Measurements from ENCODE around the gene FAM186B. TPM values are rescaled to one million over a fixed set of nuclear protein-coding genes. Genes with fewer than 3 reads are reported as not detected.

The FAM186B gene
- total and polyA plus RNA-seq, 8 donors, result 0.18 to 7.0 (median 0.27) TPM; not detected in 4

GRCh38 chr12:49646331-49646830 lies 40.9 kb upstream of the FAM186B start:
- no peaks in the 10 kb centered on the region for H3K27me3 ChIP-seq
- peak overlapping the region in 1 of 5 donors; percentile 39 for H3K27ac ChIP-seq
- 89 to 96% (median 94%) methylated on average over 5 to 7 of the region's 7 CpGs for WGBS, 5 donors
- DNase-seq, result no peak
- intact Hi-C loops (cut with DNase I; ENCODE audit: low total_unique reads), result no loop called here
- TF ChIP-seq EP300 (IDR thresholded peaks at IDR 0.05) (no peak), POLR2A (IDR thresholded peaks at IDR 0.05) (no peak), POLR2AphosphoS5 (IDR thresholded peaks at IDR 0.05) (no peak), CTCF (IDR thresholded peaks at IDR 0.05) (no peak)
- H3K36me3 ChIP-seq, result peaks cover 35 to 94% (median 91%) of the 10 kb centered on the region in 4 donors
- H3K4me3 ChIP-seq, result no peak overlapping the region
- peaks cover 8 to 35% (median 32%) of the 10 kb centered on the region in 4 donors for H3K4me1 ChIP-seq
- no peaks in the 10 kb centered on the region for H3K9me3 ChIP-seq

GRCh38 chr12:49645146-49646039 lies 40.0 kb upstream of the FAM186B start:
- no peak overlapping the region for H3K4me3 ChIP-seq
- H3K4me1 ChIP-seq, result peaks cover 8 to 35% (median 32%) of the 10 kb centered on the region in 4 donors
- no peaks in the 10 kb centered on the region for H3K27me3 ChIP-seq
- no peak for TF ChIP-seq CTCF (IDR thresholded peaks at IDR 0.05)
- TF ChIP-seq EP300 (IDR thresholded peaks at IDR 0.05), result no peak
- H3K9me3 ChIP-seq, result no peaks in the 10 kb centered on the region
- H3K36me3 ChIP-seq, result peaks cover 29 to 94% (median 89%) of the 10 kb centered on the region in 4 donors
- intact Hi-C loops (cut with DNase I; ENCODE audit: low total_unique reads), result no loop called here
- WGBS, 5 donors, result 81 to 87% (median 85%) methylated on average over 6 of the region's 6 CpGs
- peak overlapping the region in 2 of 5 donors; percentile 10 to 44 for H3K27ac ChIP-seq
- DNase-seq, result no peak

DNA sequence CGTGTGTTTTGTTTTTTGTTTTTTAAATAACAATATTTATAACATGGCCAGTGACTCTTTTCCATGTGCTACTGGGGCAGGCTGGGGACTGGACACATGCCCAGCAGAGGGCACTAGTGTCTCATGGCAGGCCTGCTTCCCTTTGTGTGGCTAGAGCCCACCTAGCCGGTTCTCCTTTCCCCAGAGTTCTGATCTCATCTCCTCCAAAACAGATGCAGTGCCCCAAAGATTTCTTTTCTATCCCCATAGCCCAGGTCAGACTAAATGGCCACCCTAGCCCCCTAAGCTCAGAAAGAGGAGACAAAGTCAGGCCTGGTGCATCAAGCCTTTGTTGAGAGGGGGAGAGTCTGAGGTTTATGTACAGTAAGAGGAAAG lies 39.2 kb upstream of the FAM186B start:
- Histone ChIP-seq H3K4me1 (peaks cover 8 to 35% (median 32%) of the 10 kb centered on the region in 4 donors), H3K9me3 (no peaks in the 10 kb centered on the region), H3K27ac (peak overlapping the region in 1 of 5 donors; percentile 44), H3K36me3 (peaks cover 24 to 94% (median 86%) of the 10 kb centered on the region in 4 donors), H3K4me3 (no peak overlapping the region), H3K27me3 (no peaks in the 10 kb centered on the region)
- intact Hi-C loops (cut with DNase I; ENCODE audit: low total_unique reads), result no loop called here
- TF ChIP-seq POLR2AphosphoS5 (IDR thresholded peaks at IDR 0.05) (no peak), CTCF (IDR thresholded peaks at IDR 0.05) (peak in 6 of 7 experiments; percentile 23 to 98 (median 90)), POLR2A (IDR thresholded peaks at IDR 0.05) (no peak), EP300 (IDR thresholded peaks at IDR 0.05) (no peak)
- 0 to 3% (median 0%) methylated on average over 2 of the region's 2 CpGs for WGBS, 5 donors
- peak; percentile 79 to 94 for DNase-seq

DNA sequence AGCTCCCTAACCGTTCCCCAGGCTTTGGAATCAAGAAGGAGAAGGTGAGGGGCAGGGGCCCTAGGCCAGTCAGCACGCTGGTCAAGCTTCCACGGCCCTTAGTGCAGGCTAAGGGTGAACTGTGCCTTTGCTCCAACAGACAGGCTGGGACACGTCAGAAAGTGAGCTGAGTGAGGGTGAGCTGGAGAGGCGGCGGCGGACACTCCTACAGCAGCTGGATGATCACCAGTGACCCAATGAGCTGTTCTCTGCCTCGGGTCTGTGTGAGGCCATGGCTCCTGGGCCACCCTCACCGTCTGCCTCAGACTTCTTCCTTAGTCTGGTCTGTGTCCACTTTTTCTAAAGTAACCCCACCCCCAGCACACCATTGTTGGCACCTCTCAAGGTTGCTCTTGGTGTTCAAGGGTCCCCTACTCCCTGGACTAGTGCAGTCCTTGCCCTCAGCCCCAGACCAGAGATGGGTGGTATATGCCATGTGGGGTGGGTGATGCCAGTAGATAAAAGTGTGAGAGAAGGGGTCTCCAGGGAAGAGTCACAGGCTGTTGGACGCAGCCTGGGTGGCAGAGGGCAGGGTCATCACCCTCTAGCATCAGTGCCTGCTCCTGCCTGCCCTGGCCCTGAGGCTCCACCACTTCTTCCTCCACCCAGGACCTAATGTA lies 38.7 kb upstream of the FAM186B start:
- Histone ChIP-seq H3K27me3 (no peaks in the 10 kb centered on the region), H3K4me3 (no peak overlapping the region), H3K36me3 (peaks cover 19 to 94% (median 81%) of the 10 kb centered on the region in 4 donors), H3K27ac (peak overlapping the region in 1 of 5 donors; percentile 44), H3K4me1 (peaks cover 8 to 35% (median 32%) of the 10 kb centered on the region in 4 donors), H3K9me3 (no peaks in the 10 kb centered on the region)
- WGBS, 5 donors, result 65 to 80% (median 70%) methylated on average over 7 to 10 of the region's 10 CpGs
- TF ChIP-seq POLR2A (IDR thresholded peaks at IDR 0.05), result no peak
- TF ChIP-seq CTCF (IDR thresholded peaks at IDR 0.05), result no peak
- no peak for TF ChIP-seq POLR2AphosphoS5 (IDR thresholded peaks at IDR 0.05)
- no peak for TF ChIP-seq EP300 (IDR thresholded peaks at IDR 0.05)
- peak in 1 of 2 donors; percentile 26 for DNase-seq
- intact Hi-C loops (cut with DNase I; ENCODE audit: low total_unique reads), result loop anchor here (2.0 kb wide), 1 partner anchor 65 kb away; no protein-coding TSS in a partner anchor
